Measurements from ENCODE around the gene HOXB9.

GRCh38 chr17:48578616-48579470, 47.3 kb downstream of the HOXB9 start:
- TF ChIP-seq SP1 (IDR thresholded peaks at IDR 0.05; ENCODE audit: low read depth, low read length) (no peak), POLR2AphosphoS5 (IDR thresholded peaks at IDR 0.05; ENCODE audit: low read length) (no peak), MTA2 (IDR thresholded peaks at IDR 0.05; ENCODE audit: low read depth) (no peak), MAX (IDR thresholded peaks at IDR 0.05; ENCODE audit: low read depth, low read length) (no peak), KLF5 (IDR thresholded peaks at IDR 0.05; ENCODE audit: partially characterized antibody) (no peak), CTCF (IDR thresholded peaks at IDR 0.05 in 2 of 3, conservative IDR thresholded peaks at IDR 0.05 in 1 of 3; ENCODE audit: control insufficient read depth in 2 of 3, extremely low read depth in 1 of 3, insufficient read depth in 1 of 3, low read depth in 3 of 3, low read length in 3 of 3) (peak in 2 of 3 experiments; percentile 4 to 16; a peak in 1 of 6 replicates), SPI1 (IDR thresholded peaks at IDR 0.05; ENCODE audit: borderline replicate concordance, insufficient read depth, low read depth, low read length) (peak; percentile 14; the same call in 1 of the 2 replicates), NFIC (IDR thresholded peaks at IDR 0.05; ENCODE audit: low read depth, low read length) (no peak), NFXL1 (IDR thresholded peaks at IDR 0.05; ENCODE audit: borderline replicate concordance) (no peak)
